ENCODE measurements around the gene TNFAIP1.

DNA sequence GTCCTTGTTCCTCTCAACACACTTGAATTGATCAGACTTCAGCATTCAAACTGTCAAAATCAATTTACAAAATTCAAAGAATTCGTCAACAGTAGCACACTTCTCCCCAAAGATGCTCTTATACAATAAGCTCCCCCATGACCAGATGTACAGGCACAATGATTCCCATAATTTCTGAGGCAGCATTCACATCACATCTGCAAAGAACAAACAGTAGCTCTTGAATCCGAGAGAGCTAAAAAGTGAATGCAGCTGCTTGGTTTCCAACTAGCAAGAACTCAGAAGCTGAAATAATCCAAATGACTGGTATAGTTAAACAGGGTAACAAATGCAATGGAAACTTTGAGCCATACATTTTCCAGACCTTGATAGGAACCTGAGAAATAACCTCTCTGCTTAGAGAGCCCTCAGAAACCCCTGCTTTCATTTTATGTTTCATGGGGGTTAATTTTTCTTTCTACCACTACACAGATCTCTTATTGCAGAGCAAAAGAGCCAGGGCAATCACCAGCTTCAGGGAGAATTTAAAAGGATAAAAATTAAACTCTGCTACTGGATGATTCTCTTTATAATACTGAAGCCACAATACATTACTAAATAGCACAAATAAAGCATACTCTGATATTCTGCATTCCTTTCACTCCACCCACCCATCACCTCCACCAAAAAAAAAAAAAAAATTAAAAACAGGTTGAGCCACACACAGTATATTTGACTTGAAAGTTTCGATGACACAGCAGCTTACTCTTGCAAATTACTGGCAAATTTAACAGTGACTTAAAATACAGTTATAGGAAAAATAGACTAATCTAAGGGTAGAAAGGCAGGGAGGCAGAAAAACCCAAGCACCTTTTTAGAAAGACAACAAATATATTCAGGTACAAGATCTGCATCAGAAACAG lies 39.6 kb upstream of the TNFAIP1 start:
- TF ChIP-seq, protein P1, sequence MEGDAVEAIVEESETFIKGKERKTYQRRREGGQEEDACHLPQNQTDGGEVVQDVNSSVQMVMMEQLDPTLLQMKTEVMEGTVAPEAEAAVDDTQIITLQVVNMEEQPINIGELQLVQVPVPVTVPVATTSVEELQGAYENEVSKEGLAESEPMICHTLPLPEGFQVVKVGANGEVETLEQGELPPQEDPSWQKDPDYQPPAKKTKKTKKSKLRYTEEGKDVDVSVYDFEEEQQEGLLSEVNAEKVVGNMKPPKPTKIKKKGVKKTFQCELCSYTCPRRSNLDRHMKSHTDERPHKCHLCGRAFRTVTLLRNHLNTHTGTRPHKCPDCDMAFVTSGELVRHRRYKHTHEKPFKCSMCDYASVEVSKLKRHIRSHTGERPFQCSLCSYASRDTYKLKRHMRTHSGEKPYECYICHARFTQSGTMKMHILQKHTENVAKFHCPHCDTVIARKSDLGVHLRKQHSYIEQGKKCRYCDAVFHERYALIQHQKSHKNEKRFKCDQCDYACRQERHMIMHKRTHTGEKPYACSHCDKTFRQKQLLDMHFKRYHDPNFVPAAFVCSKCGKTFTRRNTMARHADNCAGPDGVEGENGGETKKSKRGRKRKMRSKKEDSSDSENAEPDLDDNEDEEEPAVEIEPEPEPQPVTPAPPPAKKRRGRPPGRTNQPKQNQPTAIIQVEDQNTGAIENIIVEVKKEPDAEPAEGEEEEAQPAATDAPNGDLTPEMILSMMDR (IDR thresholded peaks at IDR 0.05), result no peak
- TF ChIP-seq, protein P2, sequence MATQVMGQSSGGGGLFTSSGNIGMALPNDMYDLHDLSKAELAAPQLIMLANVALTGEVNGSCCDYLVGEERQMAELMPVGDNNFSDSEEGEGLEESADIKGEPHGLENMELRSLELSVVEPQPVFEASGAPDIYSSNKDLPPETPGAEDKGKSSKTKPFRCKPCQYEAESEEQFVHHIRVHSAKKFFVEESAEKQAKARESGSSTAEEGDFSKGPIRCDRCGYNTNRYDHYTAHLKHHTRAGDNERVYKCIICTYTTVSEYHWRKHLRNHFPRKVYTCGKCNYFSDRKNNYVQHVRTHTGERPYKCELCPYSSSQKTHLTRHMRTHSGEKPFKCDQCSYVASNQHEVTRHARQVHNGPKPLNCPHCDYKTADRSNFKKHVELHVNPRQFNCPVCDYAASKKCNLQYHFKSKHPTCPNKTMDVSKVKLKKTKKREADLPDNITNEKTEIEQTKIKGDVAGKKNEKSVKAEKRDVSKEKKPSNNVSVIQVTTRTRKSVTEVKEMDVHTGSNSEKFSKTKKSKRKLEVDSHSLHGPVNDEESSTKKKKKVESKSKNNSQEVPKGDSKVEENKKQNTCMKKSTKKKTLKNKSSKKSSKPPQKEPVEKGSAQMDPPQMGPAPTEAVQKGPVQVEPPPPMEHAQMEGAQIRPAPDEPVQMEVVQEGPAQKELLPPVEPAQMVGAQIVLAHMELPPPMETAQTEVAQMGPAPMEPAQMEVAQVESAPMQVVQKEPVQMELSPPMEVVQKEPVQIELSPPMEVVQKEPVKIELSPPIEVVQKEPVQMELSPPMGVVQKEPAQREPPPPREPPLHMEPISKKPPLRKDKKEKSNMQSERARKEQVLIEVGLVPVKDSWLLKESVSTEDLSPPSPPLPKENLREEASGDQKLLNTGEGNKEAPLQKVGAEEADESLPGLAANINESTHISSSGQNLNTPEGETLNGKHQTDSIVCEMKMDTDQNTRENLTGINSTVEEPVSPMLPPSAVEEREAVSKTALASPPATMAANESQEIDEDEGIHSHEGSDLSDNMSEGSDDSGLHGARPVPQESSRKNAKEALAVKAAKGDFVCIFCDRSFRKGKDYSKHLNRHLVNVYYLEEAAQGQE (IDR thresholded peaks at IDR 0.05), result no peak
- TF ChIP-seq, protein P3, sequence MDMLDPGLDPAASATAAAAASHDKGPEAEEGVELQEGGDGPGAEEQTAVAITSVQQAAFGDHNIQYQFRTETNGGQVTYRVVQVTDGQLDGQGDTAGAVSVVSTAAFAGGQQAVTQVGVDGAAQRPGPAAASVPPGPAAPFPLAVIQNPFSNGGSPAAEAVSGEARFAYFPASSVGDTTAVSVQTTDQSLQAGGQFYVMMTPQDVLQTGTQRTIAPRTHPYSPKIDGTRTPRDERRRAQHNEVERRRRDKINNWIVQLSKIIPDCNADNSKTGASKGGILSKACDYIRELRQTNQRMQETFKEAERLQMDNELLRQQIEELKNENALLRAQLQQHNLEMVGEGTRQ (IDR thresholded peaks at IDR 0.05), result no peak
- TF ChIP-seq RFX5 (IDR thresholded peaks at IDR 0.05) (no peak), EP300 (IDR thresholded peaks at IDR 0.05) (no peak), PHF8 (IDR thresholded peaks at IDR 0.05; ENCODE audit: borderline replicate concordance, low read depth) (no peak)
- TF ChIP-seq, protein P4, sequence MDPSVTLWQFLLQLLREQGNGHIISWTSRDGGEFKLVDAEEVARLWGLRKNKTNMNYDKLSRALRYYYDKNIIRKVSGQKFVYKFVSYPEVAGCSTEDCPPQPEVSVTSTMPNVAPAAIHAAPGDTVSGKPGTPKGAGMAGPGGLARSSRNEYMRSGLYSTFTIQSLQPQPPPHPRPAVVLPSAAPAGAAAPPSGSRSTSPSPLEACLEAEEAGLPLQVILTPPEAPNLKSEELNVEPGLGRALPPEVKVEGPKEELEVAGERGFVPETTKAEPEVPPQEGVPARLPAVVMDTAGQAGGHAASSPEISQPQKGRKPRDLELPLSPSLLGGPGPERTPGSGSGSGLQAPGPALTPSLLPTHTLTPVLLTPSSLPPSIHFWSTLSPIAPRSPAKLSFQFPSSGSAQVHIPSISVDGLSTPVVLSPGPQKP (IDR thresholded peaks at IDR 0.05; ENCODE audit: low read depth, low read length), result no peak
- TF ChIP-seq, protein P5, sequence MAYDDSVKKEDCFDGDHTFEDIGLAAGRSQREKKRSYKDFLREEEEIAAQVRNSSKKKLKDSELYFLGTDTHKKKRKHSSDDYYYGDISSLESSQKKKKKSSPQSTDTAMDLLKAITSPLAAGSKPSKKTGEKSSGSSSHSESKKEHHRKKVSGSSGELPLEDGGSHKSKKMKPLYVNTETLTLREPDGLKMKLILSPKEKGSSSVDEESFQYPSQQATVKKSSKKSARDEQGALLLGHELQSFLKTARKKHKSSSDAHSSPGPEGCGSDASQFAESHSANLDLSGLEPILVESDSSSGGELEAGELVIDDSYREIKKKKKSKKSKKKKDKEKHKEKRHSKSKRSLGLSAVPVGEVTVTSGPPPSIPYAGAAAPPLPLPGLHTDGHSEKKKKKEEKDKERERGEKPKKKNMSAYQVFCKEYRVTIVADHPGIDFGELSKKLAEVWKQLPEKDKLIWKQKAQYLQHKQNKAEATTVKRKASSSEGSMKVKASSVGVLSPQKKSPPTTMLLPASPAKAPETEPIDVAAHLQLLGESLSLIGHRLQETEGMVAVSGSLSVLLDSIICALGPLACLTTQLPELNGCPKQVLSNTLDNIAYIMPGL (CRISPR knock-in tag; IDR thresholded peaks at IDR 0.05; ENCODE audit: borderline replicate concordance), result no peak
